ENCODE measurements around the gene MMP28. TPM values are rescaled to one million over a fixed set of nuclear protein-coding genes. Genes with fewer than 3 reads are reported as not detected.
"Not testable (repeated sequence)": the region's sequence is repeated elsewhere in the genome, so short reads cannot be mapped to it uniquely, and the experiment has no call there.

MMP28 gene
- polyA plus RNA-seq, 4 donors, result 1.6 to 2.6 (median 2.0) TPM

GRCh38 chr17:35766903-35767510 is 28.4 kb downstream of the MMP28 start:
- no peak for DNase-seq (ENCODE audit: low read depth in 4 of 4, low spot score in 2 of 4)

- DNase-seq (ENCODE audit: low read depth in 4 of 4, low spot score in 2 of 4), result no peak
Measured at GRCh38 chr17:35766489-35766877, 29.0 kb downstream of the MMP28 start.

GRCh38 chr17:35765756-35766488 is 29.5 kb downstream of the MMP28 start:
- no peak for DNase-seq (ENCODE audit: low read depth in 4 of 4, low spot score in 2 of 4)

GRCh38 chr17:35765086-35765710 is 30.2 kb downstream of the MMP28 start:
- no peak for DNase-seq (ENCODE audit: low read depth in 4 of 4, low spot score in 2 of 4)

GRCh38 chr17:35764123-35764991 is 31.1 kb downstream of the MMP28 start:
- peak; percentile 53 to 82 (median 77) for DNase-seq (ENCODE audit: low read depth in 4 of 4, low spot score in 2 of 4)

GRCh38 chr17:35763767-35764122 is 31.7 kb downstream of the MMP28 start:
- no peak for DNase-seq (ENCODE audit: low read depth in 4 of 4, low spot score in 2 of 4)

- DNase-seq (ENCODE audit: low read depth in 4 of 4, low spot score in 2 of 4), result no peak
Measured at GRCh38 chr17:35761601-35762000, 33.8 kb downstream of the MMP28 start.

- no peak for DNase-seq (ENCODE audit: low read depth in 4 of 4, low spot score in 2 of 4)
Measured at GRCh38 chr17:35760587-35760986, 34.9 kb downstream of the MMP28 start, which contains the start of gene C17orf50. Gene C17orf50, plus strand, starts transcription at chr17:35760887. Its CDS starts 55 bp downstream, at chr17:35760942.

GRCh38 chr17:35757243-35757642 is 38.2 kb downstream of the MMP28 start:
- no peak for DNase-seq (ENCODE audit: low read depth in 4 of 4, low spot score in 2 of 4)

- DNase-seq (ENCODE audit: low read depth in 4 of 4, low spot score in 2 of 4), result no peak
Measured at GRCh38 chr17:35752945-35753764, 42.3 kb downstream of the MMP28 start, which contains the start of gene GAS2L2. Gene GAS2L2, minus strand, starts transcription at chr17:35753239. Its CDS starts 389 bp downstream, at chr17:35752850.

GRCh38 chr17:35752471-35752870 is 43.0 kb downstream of the MMP28 start:
- DNase-seq (ENCODE audit: low read depth in 4 of 4, low spot score in 2 of 4), result no peak

- not testable (repeated sequence) for DNase-seq (ENCODE audit: low read depth in 4 of 4, low spot score in 2 of 4)
Measured at GRCh38 chr17:35751541-35751940, 43.9 kb downstream of the MMP28 start.

- DNase-seq (ENCODE audit: low read depth in 4 of 4, low spot score in 2 of 4), result no peak
Measured at GRCh38 chr17:35750526-35751395, 44.7 kb downstream of the MMP28 start.

- no peak for DNase-seq (ENCODE audit: low read depth in 4 of 4, low spot score in 2 of 4)
Measured at GRCh38 chr17:35749560-35750412, 45.7 kb downstream of the MMP28 start.

- DNase-seq (ENCODE audit: low read depth in 4 of 4, low spot score in 2 of 4), result no peak
Measured at GRCh38 chr17:35748979-35749378, 46.5 kb downstream of the MMP28 start.

- no peak for DNase-seq (ENCODE audit: low read depth in 4 of 4, low spot score in 2 of 4)
Measured at GRCh38 chr17:35748341-35748841, 47.0 kb downstream of the MMP28 start.

GRCh38 chr17:35747540-35748017 is 47.9 kb downstream of the MMP28 start:
- DNase-seq (ENCODE audit: low read depth in 4 of 4, low spot score in 2 of 4), result peak in 1 of 4 donors; percentile 64

Measured in left renal cortex interstitium (tissue), 4 donors.